SIG-M5 treated with dmso at 0.1 percent for 504 hours (cell line): Measurements from ENCODE around the gene TNMD.

Source experiments
- DNase-seq: peaks from one replicate; lab custom pipeline; 2025; ENCODE audit not compliant: unreplicated experiment; lab: John Stamatoyannopoulos, UW

Gene TNMD

DNA sequence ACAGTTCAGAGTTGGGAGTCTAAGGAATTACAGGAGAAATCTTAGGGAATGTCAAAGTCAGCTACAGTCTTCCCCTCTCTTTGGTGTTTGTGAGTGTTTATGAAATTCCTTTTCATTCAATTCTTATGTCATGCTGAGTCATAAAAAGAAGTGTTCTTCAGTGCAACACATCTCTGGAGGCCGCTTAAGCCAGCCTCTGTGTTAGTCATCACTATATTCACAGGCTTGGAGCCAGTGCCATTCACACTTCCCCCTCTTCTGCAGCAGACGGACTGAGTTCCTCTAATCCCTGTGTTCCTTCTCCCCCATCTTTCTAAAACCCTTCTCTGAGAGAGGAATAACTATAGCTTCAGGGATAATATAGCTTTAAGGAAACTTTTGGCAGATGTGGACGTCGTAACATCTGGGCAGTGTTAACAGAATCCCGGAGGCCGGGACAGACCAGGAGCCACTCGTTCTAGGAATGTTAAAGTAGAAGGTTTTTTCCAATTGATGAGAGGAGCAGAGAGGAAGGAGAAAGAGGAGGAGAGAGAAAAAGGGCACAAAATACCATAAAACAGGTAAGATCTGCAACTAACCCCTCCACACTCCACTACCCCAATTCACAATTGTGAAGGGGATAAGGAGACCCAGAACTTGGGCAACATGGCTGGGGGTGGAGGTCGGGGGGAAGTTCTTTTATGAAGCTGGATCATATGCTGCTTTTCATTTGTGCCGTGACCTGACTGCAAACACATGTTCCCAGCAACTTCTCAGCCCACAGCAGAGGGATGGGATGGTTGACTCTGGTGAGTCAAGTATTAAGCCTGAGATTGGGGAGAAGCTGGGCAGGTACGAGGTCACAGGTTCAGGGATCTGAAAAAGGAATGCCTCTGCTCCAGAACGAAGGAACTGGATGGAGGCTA is 59.5 kb downstream of the TNMD start, which contains the start of gene SRPX2:
Gene SRPX2 (plus strand): TSS at position 244 of the 905 bp plus-strand sequence. CDS start 2,124 bp downstream, outside the sequence.
- peak; percentile 23 for DNase-seq

DNA sequence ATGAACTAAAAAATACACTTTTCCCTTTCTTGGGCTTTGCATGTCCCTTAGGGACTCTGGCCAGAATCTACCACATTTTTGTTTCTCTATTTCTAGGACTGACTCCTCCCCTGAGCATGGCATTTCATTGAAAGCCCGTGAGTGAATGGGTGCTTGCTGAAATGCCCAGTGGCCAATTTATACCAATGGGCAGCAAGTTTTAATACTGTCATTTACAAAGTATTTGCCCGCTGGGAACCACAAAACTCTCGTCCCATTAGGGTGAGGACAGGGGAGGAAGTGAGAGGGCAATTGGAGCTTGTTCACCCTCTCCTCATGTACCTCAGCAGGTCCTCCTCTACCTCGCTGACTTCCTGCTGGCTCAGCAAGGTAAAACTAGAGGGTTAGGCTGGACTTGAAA is 60.4 kb downstream of the TNMD start:
- no peak for DNase-seq

DNA sequence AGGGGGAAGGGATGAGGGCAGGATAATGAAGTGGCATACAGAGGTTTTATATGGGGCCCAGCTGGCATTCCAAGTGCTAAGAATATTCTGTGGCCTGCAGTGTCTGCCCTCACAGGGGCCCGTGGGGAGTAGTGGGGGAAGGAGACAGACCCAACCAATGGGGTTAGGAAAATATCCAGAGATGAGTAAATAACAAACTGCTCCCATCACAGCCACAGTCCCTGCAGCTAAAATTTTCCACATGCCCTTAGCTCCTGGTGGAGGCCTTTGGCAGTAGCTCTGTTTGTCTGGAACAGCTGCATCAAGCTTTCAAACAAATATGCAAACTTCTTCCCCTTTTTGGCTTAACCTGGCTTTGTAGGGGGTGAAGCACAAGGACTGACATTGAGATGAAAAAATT is 62.4 kb downstream of the TNMD start:
- no peak for DNase-seq

DNA sequence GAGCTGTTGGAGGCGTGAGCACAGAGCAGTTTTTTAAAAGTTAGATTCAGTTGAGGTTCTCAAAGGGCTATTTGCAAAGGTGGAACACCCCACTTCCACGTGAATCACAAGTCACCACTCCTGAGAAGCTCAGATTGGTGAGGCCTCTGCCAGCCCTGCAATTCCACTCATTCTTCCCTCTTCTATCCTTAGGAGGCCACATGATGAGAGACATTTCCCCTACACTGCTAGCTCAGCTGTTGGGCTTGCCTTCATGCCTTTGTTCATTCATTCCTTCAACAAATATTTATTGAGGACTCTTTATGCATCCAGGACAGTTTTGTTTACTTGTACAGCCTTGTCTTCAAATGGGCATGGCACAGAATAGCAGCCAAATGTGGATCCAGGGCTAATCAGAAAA is 63.0 kb downstream of the TNMD start:
- DNase-seq = no peak

DNA sequence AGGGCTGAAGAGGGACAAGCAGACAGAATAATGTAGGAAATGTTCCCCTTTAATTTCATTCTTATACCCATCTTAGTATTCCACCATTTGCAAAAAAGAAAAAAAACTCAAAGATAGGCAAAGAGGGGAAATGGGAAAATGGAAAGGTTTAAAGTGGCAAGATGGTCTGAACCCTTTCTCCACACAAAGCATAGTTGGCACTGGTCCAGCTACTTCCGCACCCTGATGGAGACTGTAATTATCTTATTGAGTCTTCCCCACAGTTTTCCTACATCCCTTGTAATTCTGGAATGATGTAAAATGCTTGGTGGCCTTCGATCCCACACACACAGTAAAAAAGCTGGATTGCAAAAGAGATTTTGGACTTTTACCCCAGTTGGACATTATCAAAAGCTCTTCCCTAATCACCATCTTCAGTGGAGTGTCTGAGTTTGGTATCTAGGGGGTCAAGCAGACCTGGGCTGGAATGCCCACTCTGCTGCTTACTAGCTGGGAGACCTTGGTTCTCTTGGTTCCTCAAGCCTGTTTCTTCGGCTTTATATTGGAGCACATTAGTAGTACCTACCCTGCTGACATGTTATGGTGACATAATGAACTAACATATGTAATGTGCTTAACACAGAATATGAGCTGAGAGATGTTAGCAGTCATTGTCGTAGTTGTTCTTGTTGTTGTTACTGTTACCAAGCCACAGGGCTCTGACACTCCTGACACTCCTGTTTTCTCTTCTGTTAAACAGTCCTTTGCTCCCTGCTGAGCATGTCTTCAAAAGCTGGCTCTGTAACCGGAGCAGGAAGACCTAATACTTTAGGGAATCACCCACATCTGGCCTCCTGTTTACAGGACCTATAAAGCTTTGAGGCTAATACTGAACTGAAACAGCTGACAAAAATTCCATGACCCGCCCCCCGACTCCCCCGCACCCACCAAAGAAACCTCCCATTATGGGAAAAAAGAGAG is 64.0 kb downstream of the TNMD start:
- DNase-seq = no peak
